Stimulated activated CD4-positive, alpha-beta T cell treated with anti-CD3 and anti-CD28 coated beads, Interleukin-1b, Interleukin-23, amount 100 ng/mL, for 1 hour (primary cell): ENCODE data around the gene DAPK1.

ENCODE experiments used
- DNase-seq, 2 donors: peaks; one replicate each; pipeline ENCODE4 v3.0.0-alpha.2; 2020; ENCODE audit warnings: low read depth in 2 of 2

Gene DAPK1

DNA sequence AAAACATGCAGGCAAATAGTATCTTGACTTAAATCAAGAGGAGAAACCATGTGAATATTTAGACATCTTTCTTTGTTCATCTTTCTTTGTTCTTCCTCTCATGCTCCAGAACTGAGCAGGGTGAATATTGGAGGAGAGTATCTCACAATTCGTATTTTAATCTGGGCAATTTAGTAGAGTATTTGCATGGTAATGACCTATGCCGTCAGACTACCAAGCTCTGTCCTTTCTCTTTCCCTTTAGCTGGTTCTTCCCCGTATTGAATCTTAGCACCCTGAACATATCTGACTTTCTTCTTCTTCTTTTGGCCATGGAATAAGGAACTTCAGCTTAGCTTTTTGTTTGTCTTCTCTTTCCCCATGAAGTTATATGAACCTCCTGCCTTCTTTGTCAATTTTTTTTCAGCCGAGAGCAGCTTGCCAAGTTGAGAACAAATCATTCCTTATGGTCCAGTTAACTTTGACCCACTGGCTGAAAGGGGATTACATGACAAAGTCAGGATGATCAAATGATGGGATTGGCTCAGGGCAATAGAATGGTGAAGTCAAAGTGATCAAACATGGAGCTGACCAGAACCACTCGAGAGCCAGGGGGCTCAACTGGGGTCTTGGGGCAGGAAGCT is 95.8 kb downstream of the DAPK1 start:
- no peak for DNase-seq

DNA sequence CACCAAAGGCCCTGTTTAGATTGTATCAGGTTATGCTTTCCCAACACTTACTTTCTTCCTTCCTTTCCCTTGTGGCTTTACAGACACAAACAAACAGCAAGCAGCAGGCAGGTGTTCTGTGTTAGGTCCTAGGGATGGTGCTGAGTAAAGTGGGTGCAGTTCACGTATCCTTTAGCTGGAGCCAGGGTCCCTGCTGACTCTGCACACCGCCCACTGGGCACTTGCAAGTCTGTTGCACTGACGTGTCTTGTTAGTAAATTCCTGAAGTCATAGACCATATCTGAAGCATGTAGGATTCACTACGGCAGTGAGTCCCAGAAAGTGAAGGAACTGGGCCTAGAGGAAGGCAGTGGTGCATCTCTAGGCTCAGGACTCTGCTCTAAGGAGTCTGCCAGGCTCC is 96.5 kb downstream of the DAPK1 start:
- no peak for DNase-seq

DNA sequence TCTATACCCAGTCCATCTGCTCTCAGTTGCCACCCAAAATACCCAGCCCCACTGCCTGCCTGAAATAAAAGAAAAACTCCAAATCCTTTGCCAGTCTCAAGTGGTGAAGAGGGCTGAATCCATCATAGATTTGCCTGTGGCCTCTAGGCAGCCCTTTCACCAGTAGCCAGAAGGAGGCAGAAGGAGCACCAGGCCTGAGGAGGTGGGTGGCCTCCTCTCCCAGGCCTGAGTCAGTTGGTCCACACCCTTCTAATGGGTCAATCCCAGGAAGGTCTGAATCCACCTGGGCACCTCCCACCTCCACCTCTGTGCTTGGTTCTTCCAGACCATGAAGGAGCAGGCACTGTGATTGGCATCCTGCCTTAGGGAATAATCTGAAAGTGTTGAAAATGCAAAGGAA is 97.0 kb downstream of the DAPK1 start:
- DNase-seq: no peak

DNA sequence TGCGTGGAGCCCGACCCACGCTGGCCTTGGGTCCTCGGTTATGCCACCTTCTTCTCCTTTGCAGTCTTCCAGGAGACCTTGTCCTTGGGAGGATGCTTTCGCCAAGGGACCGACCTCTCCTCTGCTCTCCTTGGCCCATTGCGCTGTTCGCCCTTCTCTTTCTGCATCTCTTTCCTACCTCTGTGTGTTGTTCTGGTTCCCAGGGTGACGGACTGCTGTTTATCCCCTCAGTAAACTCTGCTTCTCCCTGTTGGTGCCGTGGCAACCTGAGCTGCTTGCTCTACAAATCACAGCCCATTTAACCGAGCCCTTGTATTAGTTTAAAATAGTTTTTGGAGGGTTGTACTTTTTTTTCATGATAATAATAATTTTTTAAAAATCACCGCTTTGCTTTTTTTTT is 97.9 kb downstream of the DAPK1 start:
- no peak for DNase-seq

DNA sequence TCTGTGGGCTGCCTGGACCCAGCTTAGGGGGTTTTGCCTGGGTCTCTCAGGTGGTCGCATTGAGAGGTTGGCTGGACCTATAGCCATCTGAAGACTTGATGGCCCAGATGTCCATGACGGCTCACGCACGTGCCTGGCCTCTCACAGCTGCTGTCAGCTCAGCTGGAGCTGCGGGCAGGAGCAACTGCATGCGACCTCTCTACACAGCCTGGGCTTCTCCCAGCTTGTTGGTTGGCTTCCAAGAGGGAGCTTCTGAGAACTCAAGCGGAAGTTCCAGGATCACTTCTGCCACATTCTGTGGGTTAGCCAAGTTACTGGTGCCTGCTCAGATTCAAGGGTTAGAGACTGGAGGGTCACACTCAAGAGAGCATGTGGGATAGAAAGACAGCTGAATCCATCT is 99.2 kb downstream of the DAPK1 start:
- DNase-seq: no peak

DNA sequence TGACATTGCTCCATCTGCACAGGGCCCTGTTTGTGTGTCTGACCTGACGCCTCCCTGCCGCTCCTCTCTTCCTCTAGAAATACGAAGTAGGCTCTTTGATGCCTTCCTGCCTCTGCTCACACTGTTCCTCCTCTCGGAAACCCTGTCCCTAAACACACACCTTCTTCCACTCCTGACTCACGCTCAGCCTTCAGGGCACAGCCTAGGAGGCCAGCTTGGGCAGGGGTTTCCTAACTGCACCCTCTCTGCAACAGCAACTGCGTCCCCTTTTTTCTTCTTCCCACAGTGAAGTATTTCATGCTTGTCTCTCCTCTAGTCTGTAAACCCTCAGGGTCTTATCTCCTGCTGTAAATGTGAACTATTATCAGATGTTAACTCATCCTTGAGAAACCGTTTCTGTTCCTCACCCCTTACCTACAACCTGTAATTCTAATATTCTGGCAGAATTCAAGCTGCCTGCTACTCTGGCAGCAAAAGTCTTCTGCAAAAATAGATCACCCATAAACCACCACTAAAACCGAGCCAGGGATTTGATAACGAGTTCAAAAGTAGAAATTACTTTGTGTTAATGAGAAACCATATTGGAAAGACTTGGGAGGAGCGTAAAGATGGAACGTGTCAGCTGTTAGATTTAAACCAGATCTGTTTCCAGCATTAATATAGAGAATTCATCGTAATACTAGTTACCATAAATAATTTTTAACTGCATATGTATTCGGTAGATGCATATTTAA is 100.2 kb downstream of the DAPK1 start:
- no peak for DNase-seq

DNA sequence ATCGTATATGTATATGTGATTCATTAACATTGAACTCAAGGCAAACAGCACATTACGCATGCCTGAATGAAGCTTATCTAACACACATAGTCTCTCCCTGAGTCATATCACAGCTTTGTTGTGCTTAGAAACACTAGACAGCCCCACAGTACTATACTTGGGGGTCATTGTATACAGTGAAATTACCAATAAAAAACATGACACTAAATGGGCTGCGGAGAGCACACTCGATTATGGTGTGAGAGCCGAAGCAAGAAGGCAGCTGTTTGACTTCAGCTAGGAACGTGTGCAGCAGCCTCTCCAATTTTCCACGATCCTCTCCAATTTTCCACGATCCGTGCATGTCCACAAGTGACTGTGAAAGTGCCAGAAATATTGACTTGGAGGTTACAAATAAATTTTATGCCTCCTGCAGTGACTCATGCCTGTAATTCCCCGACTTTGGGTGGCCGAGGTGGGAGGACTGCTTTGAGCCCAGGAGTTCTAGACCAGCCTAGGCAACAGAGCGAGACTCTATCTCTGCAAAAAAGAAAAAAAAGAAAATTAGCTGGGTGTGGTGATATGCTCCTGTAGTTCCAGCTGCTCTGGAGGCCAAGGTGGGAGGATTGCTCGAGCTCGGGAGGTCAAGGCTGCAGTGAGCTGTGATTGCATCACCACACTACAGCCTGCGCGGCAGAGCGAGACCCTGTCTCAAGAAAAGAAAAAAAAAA is 102.4 kb downstream of the DAPK1 start:
- no peak for DNase-seq

DNA sequence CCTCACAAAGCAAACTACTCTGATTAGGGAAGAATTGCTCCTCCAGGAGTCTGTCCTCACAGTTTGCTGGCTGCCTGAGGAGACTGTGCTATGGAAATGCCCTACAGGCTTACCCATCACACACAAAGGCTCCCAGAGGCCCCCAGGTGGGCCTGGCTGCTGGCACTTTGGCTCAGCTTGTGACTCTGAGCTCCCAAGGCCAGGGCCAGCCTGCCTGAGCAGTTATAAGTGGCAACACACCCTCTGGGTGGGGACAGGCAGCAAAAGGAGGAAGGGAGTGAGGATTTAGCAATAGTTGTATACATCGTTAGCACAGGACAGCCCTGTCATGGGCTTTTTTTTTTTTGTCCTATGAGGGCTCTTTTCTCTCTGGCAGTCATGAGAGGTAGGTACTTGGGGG is 103.5 kb downstream of the DAPK1 start:
- no peak for DNase-seq

DNA sequence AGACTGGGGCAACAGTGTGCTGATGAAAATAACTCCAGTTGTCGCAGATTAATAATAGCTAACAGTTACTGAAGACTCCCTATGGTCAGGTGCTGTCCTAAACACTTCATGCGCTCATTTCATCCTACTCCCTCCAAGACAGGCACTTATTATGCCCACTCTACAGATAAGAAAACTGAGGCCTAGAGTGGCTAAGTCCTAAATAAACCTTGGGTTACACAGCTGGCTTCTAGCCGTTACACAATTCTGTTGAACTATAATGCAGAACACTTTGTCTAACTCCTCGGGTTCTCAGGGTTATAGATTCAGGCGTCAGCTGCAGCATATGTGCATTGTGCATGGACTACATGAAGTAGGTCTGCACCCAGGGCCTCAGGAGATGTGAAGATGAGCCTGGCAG is 103.9 kb downstream of the DAPK1 start:
- DNase-seq: no peak

DNA sequence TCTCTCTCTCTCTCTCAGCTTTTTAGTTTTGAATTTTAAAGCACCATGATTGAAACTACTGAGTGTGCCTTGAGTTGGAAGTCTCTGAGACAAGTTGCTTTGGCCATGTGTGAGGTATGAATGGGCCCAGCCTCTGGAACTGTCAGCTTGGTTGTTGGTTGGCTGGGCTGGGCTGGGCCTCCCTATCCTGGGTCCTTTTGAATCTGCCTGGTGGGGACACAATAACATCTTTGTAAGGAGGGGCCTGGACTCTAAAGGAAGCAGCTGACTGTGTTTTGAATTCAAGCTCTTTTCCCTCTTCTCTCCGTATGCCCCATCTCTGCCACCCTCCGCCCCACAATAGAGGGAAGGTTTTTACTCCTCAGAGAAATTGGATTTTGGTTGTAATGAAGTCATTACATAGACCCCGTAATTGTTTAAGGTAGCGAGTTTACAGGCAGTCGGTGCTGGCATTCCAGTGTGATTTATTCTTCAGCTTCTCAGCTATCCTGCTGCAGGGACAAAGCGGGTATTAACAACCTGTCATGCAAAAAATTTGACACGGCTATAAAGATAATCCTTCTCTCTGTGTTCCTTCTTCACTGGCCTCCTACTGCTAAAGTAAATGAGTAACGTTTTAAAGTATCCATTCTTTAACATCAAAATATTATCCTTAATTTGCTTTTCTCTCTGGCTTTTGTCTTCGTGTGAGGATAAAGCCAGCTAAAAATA is 105.4 kb downstream of the DAPK1 start:
- no peak for DNase-seq

DNA sequence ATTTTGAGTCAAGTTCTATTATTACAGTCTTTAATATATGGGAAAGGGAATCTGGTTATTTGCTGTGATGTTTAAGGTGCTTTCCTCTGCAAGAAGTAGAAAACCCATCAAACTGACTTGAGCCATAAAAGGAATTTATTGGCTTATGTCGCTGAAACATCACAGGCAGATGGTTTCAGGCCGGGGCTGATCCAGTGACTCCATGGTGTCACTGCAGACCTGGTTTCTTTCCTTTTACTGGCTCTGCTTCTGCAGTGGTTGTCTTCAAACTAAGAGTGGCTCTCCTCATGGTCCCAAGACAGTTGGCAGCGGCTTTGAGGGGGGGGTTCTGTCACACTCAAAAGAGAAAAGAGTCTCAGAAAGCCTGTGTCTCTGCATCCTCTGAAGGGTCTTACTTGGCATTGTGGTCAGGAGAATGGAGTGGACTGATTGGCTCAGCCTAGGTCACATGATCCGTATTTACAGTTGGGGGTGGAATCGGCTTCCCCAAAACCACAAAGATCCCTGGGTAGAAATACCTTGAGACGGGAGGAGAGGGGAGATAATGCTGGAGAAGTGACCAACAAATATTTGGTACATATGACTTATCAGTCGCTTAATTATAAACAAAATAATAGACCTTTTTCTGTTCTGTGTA is 106.3 kb downstream of the DAPK1 start:
- no peak for DNase-seq

DNA sequence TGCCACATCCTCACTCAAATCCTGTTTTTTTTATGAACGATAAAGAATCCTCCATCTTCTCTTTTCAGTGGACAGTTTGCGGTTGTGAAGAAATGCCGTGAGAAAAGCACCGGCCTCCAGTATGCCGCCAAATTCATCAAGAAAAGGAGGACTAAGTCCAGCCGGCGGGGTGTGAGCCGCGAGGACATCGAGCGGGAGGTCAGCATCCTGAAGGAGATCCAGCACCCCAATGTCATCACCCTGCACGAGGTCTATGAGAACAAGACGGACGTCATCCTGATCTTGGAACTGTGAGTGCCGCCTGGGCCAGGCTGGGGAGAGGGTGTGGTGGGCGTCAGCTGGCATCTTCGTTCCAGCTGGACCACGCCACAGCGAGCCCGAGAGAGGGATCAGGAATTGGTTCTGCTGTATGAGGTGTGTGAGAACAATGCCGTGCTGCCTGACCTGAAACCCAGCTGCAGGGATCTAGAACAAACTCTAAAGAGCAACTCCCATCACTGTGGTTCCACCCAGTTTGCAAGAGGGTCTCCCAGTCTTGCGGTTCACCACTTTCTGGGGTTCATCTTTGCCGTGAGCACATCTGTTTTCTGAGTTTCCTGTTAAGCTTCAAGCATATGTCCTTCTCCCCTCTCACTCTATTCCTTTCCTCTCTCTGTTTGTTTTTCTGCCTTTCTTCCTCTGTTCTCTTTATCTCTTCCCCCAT is 107.4 kb downstream of the DAPK1 start:
- no peak for DNase-seq

DNA sequence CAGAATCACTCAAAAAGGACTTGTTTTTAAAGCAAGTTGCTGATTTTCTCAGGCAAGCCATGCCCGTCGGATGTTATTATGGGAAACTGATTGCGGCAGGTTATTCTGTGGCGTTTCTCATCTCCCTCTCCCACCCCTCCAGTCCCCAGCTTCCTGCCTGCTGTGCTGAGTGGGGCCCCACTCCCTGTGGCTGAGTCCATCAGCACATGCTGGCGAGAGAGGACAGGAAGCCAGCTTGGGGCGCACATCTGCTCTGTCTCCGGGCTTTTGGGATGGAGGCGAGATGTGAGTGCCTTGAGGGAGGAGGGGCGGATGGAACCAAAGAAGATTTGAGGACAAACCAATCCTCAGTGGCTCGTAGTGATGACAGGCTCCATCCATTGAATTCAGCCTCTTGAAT is 108.0 kb downstream of the DAPK1 start:
- DNase-seq: no peak

DNA sequence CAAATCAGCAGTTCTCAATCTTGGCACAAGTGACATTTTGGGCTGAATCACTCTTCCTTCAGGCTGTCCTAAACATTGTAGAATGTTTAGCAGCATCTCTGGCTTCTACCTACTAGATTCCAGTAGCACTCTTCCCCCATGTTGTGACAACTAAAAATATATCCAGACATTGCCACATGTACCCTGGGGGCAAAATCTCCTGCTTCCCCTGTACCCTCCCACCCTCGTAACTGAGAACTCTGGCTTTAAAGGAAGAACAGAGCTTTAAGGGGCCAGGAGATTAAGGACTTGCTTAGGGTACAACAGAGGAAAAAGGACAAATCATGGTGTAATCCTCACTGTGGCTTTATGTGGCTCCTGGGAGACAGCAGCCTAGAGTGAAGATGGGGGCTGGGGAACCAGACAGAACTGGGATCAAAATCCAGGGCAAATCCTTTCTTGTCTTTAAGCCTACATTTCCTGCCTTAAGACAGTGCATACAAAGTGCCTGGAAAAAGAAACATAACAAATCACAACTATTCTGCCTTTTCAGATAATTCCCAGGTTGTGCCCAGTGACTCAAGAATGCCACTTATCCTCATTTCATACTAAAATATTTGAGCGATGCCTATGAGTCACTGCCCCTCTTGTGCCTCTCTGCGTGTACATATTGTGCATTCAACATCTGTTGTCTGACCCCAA is 109.3 kb downstream of the DAPK1 start:
- no peak for DNase-seq

DNA sequence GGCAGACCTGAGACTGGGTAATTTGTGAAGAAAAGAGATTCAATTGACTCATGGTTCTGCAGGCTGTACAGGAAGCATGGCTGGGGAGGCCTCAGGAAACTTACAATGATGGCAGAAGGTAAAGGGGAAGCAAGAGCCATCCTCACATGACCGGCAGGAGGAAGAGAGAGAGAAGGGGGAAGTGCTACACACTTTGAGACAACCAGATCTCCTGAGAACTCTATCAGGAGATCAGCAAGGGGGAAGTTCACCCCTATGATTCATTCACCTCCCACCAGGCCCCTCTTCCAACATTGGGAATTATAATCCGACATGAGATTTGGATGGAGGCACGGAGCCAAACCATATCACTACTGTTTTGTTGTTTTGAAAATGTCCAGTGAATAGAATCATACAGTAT is 110.2 kb downstream of the DAPK1 start:
- no peak for DNase-seq

DNA sequence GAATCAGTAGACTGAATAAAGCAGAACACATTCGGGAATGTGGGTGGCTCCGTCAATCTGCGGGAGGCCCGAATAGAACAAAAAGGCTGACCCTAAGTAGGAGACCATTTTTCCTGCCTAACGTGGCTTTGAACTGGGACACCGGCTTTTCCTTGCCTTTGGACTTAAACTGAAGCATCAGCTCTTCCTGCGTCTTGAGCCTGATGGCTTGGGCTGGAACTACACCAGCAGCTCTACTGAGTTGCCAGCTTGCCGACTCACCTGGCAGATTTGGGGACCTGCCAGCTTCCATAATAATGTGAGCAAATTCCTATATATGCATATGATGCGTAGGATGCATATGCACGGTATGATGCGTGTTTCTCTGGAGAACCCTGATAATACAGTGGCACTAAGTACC is 111.3 kb downstream of the DAPK1 start:
- DNase-seq: no peak

DNA sequence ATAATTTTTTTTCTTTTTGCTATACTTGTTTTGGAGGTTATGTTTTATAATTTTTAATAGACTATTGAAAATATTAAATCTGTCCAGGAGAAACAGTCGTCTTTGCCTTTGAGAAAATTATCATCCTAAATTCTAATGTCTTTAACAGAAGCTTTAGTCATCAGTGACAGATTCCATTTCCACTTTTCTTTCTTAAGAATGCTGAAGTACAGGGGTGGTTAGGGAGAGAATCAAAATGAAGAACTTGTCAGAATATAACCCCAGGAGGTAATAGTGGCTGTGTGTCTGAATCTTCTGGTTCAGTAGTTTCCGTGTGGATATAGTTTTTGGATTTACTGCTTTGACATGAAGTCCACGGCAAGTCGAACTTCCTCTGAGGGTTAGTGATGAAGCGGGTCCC is 111.8 kb downstream of the DAPK1 start:
- no peak for DNase-seq

DNA sequence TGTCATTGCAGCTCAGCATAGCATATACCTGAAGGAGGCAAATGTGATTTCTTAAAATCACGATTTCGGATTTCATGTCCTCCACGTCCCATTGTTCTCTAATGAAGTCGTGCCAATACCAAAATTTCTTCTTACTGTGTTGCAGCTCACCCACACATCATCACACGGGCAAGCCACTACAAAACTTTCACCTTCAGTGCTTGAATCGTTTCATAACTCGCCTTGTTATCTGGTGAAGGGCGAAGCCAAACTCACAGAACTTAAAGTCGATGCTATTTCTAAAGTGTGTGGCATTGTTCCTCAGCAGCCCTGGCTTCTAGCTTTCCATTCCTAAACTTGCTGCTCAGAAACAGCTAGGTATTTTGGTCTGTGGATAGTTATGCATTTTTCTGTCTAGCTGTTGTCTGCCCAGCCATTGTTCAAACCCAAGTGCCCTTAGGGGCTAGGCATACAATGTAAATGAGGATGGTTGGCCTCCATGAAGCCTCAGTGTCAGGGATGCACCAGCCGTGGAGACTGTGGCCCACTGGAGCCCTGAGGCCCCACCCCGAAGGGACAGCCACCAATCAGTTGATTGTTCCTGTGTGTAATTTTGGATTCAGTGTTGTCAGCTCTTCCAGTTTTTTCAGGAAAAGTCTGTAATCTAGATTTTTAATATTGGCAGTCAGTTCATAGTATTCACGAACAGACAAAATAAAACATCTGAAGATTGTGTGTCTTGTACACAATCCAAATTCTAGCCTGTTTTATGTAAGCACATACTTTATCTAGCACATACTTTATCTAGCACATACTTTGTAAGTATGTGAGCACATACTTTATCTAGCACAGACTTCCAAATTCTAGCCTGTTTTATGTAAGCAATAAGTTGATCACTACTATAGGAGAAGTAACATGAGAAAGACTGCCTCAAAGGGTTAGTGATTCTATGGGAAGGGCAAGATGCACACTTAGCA is 112.8 kb downstream of the DAPK1 start:
- DNase-seq: no peak

DNA sequence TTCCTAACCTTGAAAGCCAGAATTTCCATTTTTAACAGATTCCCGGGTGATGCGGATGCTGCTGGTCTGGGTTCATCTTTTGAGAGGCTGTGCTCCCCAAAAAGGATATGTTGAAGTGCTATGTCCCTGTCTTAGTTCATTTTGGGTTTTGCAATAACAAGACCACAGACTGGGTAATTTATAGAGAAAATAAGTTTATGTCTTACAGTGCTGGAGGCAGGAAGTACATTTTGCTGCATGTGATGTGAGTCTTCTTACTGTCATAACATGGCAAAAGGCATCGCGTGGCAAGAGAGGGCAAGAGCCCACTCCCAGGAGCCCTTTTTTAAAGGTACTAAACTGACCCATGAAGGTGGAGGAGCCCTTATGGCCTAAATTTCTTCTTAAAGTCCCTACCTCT is 114.1 kb downstream of the DAPK1 start:
- no peak for DNase-seq

DNA sequence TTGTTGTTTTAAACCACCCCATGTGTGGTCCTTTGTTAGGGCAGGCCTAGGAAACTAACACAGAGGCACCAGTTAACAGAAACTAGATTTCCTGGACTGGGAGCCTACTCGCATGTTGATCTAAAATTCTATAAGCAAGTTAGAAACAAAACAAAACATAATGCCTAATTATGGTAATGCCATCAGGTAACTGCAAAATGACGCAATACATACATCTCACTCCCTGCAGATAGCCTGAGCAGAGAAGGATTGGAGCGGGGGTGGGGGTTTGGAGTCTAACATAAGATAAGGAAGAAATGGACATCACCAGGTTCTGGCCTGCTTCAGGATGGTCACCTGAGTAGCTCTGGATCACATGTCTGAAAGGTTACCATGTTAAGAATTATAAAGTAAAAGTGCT is 114.9 kb downstream of the DAPK1 start:
- DNase-seq: no peak
